Spleen (tissue), 11 donors: ENCODE results near the gene DYNLRB1. TPM values are rescaled to one million over a fixed set of nuclear protein-coding genes. Genes with fewer than 3 reads are reported as not detected.

Source experiments
- DNase-seq: peaks from one replicate; pipeline ENCODE4 v3.0.0-alpha.2; 2020
- H3K27ac ChIP-seq, 8 donors: fragments of 200-600 bp; sonication (generic) in 7 of 8; 1 replicate in 4 of 8; 2 replicates in 4 of 8; pipeline versions ENCODE4 v1.5.0 to v1.8.0; 2016 to 2021; ENCODE audit warnings: inconsistent platforms in 4 of 8, mild to moderate bottlenecking in 4 of 8, moderate library complexity in 1 of 8
- H3K27me3 ChIP-seq, 7 donors: fragments of 200-600 bp; sonication (generic) in 6 of 7; replicated peaks in 1 of 7; 1 replicate in 4 of 7; 2 replicates in 3 of 7; pipeline versions ENCODE4 v1.5.0 to v1.8.0; 2016 to 2021; ENCODE audit warnings: inconsistent platforms in 3 of 7, mild to moderate bottlenecking in 1 of 7
- H3K36me3 ChIP-seq, 6 donors: fragments of 200-600 bp; sonication (generic) in 5 of 6; 1 replicate in 4 of 6; 2 replicates in 2 of 6; pipeline versions ENCODE4 v1.5.0 to v1.8.0; 2016 to 2021; ENCODE audit warnings: inconsistent platforms in 2 of 6
- H3K4me1 ChIP-seq, 6 donors: fragments of 200-600 bp; sonication (generic) in 5 of 6; 1 replicate in 3 of 6; 2 replicates in 3 of 6; pipeline versions ENCODE4 v1.5.0 to v1.8.0; 2016 to 2021; ENCODE audit warnings: inconsistent platforms in 3 of 6
- H3K4me3 ChIP-seq, 8 donors: fragments of 200-600 bp; sonication (generic) in 7 of 8; 1 replicate in 4 of 8; 2 replicates in 4 of 8; pipeline versions ENCODE4 v1.5.0 to v1.8.0; 2016 to 2021; ENCODE audit warnings: inconsistent platforms in 4 of 8, mild to moderate bottlenecking in 4 of 8, moderate library complexity in 2 of 8
- H3K9me3 ChIP-seq, 8 donors: fragments of 200-600 bp; sonication (generic) in 7 of 8; 1 replicate in 4 of 8; 2 replicates in 4 of 8; pipeline versions ENCODE4 v1.5.0 to v1.8.0; 2016 to 2021; ENCODE audit warnings: inconsistent platforms in 4 of 8
- POLR2A ChIP-seq, 3 donors: fragments of 450-650 bp; IDR thresholded peaks; one replicate each; pipeline ENCODE4 v1.5.1; 2017; ENCODE audit warnings: antibody characterized with exemption in 3 of 3, mild to moderate bottlenecking in 1 of 3
- POLR2AphosphoS5 ChIP-seq, 3 donors: sonication (generic); formaldehyde crosslinking; IDR thresholded peaks; one replicate each; pipeline ENCODE4 v1.5.1; 2017; ENCODE audit warnings: antibody characterized with exemption in 3 of 3
- WGBS, 5 donors: extraction: QIAGEN DNeasy Blood & Tissue Kit in 3 of 5; methylation state at CpG; one replicate each; pipeline versions ENCODE4 v1.1.5 to v1.1.7; 2013 to 2018; 5-methylcytosine and 5-hydroxymethylcytosine counted together
- intact Hi-C: fragments of 100-400 bp; cut with DNase I; formaldehyde crosslinking; loops from one replicate; pipeline ENCODE4 v1.15.0; 2023; ENCODE audit warnings: low total_unique reads
- polyA plus RNA-seq, 3 donors: library from polyadenylated mRNA; stranded (reverse); fragments of 200-250 nt; gene quantifications; one replicate each; pipeline ENCODE4 v1.2.1, GENCODE V29; 2013
- total RNA-seq, 7 donors: library from RNA; depleted of rRNA in 3 of 7; stranded (reverse); fragments of >200 nt in 3 of 7; fragmentation: NEBNext Ultra II Directional in 4 of 7; extraction: Animal tissue kit (Norgen Biotek cat#: 25700) in 4 of 7; gene quantifications; one replicate each; pipeline versions ENCODE4 v1.1.0 to v1.2.1, GENCODE V29; 2016 to 2021
- TF ChIP-seq, protein P1 (sequence below), 11 experiments: fragments of 200-600 bp in 7 of 11; fragments of 450-650 bp in 4 of 11; sonication (generic) in 4 of 11; IDR thresholded peaks in 8 of 11; conservative IDR thresholded peaks in 3 of 11; 1 replicate in 7 of 11; 2 replicates in 4 of 11; pipeline versions ENCODE4 v1.4.0 to v1.8.0; 2016 to 2021; ENCODE audit warnings: antibody characterized with exemption in 11 of 11, inconsistent platforms in 4 of 11, mild to moderate bottlenecking in 1 of 11
- donor health status: healthy with polysubstance abuse.
- donor health status: DM: no; HTN: no; CAD: no; lungs with moderate emphysema.
- donor health status: DM: no; HTN: no; CAD: no.
- donor health status: Bipolar disorder and iron deficiency.
- donor health status: healthy.
- donor health status: DM: no; HTN: no; CAD: no.
- donor health status: DM: yes; HTN: yes; CAD: no.

The DYNLRB1 gene
- total and polyA plus RNA-seq, 10 donors = 72.0 to 209 (median 152) TPM

DNA sequence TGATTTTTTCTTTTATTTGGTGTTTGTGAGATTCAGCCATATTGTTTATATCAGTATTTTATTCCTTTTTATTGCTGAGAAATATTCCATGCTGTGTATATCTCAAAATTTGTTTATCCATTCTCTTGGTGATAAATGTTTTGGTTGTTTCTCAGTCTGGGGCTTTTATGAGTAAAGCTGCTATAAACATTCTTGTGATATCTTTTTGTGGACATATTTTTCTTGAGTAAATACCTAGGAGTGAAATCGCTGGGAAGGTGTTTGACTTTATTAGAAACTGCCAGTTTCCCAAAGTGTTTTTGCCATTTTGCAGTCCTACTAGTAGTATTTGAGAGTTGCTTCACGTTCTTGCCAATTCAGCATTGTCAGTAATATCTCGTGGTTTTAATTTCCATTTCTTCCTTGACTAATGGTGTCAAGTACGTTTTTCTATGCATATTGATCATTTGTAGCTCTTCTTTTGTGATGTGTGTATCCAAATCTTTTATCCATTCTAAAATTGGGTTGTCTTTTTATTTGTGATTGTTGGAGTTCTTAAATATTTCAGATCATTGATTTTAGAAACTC is 31.1 kb upstream of the DYNLRB1 start:
- no peaks in the 10 kb centered on the region for H3K4me1 ChIP-seq
- no peak overlapping the region for H3K4me3 ChIP-seq
- H3K27ac ChIP-seq = no peak overlapping the region
- H3K36me3 ChIP-seq = peaks cover 5 to 100% (median 66%) of the 10 kb centered on the region in 6 donors
- no peak for DNase-seq
- no peak for TF ChIP-seq POLR2AphosphoS5 (IDR thresholded peaks at IDR 0.05)
- TF ChIP-seq, protein P1, sequence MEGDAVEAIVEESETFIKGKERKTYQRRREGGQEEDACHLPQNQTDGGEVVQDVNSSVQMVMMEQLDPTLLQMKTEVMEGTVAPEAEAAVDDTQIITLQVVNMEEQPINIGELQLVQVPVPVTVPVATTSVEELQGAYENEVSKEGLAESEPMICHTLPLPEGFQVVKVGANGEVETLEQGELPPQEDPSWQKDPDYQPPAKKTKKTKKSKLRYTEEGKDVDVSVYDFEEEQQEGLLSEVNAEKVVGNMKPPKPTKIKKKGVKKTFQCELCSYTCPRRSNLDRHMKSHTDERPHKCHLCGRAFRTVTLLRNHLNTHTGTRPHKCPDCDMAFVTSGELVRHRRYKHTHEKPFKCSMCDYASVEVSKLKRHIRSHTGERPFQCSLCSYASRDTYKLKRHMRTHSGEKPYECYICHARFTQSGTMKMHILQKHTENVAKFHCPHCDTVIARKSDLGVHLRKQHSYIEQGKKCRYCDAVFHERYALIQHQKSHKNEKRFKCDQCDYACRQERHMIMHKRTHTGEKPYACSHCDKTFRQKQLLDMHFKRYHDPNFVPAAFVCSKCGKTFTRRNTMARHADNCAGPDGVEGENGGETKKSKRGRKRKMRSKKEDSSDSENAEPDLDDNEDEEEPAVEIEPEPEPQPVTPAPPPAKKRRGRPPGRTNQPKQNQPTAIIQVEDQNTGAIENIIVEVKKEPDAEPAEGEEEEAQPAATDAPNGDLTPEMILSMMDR (IDR thresholded peaks at IDR 0.05 in 8 of 11, conservative IDR thresholded peaks at IDR 0.05 in 3 of 11) = no peak
- no peak for TF ChIP-seq POLR2A (IDR thresholded peaks at IDR 0.05)
- peaks cover 0 to 14% (median 0%) of the 10 kb centered on the region in 8 donors for H3K9me3 ChIP-seq
- intact Hi-C loops = no loop called here
- 78 to 91% (median 86%) methylated on average over 4 of the region's 4 CpGs for whole genome bisulfite sequencing, 5 donors
- no peaks in the 10 kb centered on the region for H3K27me3 ChIP-seq

DNA sequence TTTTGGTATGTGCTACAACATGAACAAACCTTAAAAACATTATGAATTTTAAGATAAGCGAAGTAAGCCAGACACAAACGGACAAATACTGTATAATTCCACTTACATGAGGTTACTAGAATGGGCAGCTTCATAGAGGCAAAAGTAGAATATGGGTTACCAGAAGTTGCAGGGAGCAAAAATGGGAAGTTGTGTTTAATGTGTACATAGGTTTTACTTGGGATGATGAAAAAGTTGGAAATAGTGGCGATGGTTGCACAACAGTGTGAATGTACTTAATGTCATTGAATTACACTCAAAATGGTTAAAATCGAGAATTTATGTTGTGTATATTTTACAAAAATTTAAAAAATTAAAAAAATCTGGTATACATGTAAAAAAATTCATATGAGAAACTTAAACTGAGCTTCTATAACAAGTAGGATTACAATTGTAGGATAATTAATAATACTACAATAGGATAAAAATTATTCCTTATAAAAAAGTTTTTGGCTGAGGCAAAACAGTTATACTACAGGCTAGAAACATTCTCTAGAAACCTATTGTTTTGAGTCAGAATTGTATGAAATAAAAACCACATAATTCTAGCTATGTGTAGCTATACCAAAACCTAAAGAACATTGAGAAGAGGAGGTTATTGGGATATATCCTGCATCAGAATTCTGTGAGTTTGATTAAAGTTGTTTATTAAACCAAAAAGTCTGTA is 24.8 kb upstream of the DYNLRB1 start:
- Histone ChIP-seq H3K27ac (no peak overlapping the region), H3K36me3 (peaks cover 0 to 99% (median 67%) of the 10 kb centered on the region in 6 donors), H3K27me3 (no peaks in the 10 kb centered on the region), H3K4me1 (peaks cover 0 to 5% (median 0%) of the 10 kb centered on the region in 6 donors), H3K4me3 (no peak overlapping the region), H3K9me3 (no peaks in the 10 kb centered on the region)
- intact Hi-C loops = no loop called here
- no peak for DNase-seq
- WGBS, 5 donors = 77 to 94% (median 85%) methylated on average over 4 of the region's 4 CpGs
- TF ChIP-seq POLR2A (IDR thresholded peaks at IDR 0.05) (no peak), POLR2AphosphoS5 (IDR thresholded peaks at IDR 0.05) (no peak)
- TF ChIP-seq, protein P1 (IDR thresholded peaks at IDR 0.05 in 8 of 11, conservative IDR thresholded peaks at IDR 0.05 in 3 of 11) = no peak

DNA sequence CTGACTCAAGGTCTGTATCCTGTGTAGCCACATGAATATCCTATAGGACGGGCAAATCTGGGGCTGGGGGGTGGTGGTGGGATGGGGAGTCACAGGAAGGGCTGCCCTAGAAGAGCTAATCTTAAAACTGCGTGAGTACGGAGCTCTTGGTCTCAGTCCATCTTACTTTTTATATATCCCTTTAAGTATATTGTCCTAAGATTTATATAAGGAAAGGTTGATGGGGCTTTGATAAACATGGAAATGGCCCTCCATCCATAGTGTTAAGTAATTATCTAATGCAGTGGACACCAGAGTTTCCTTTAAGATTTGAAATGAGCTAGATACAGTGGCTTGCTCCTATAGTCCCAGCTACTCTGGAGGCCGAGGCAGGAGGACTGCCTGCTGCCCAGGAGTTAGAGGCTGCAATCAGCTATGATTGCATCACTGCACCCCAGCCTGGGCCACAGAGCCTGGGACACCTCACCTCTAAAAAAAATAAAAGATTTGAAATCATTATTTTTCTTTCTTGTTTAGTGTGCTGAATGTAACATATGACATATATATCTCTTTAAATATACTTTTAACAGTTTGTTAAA is 24.2 kb upstream of the DYNLRB1 start:
- Histone ChIP-seq H3K4me3 (no peak overlapping the region), H3K9me3 (peaks cover 0 to 3% (median 0%) of the 10 kb centered on the region in 8 donors), H3K36me3 (peaks cover 0 to 99% (median 67%) of the 10 kb centered on the region in 6 donors), H3K27me3 (no peaks in the 10 kb centered on the region), H3K27ac (no peak overlapping the region), H3K4me1 (peaks cover 0 to 5% (median 0%) of the 10 kb centered on the region in 6 donors)
- TF ChIP-seq, protein P1 (IDR thresholded peaks at IDR 0.05 in 8 of 11, conservative IDR thresholded peaks at IDR 0.05 in 3 of 11) = no peak
- no peak for TF ChIP-seq POLR2AphosphoS5 (IDR thresholded peaks at IDR 0.05)
- no peak for TF ChIP-seq POLR2A (IDR thresholded peaks at IDR 0.05)
- 89 to 98% (median 96%) methylated on average over 4 of the region's 4 CpGs for WGBS, 5 donors
- intact Hi-C loops = no loop called here
- no peak for DNase-seq

DNA sequence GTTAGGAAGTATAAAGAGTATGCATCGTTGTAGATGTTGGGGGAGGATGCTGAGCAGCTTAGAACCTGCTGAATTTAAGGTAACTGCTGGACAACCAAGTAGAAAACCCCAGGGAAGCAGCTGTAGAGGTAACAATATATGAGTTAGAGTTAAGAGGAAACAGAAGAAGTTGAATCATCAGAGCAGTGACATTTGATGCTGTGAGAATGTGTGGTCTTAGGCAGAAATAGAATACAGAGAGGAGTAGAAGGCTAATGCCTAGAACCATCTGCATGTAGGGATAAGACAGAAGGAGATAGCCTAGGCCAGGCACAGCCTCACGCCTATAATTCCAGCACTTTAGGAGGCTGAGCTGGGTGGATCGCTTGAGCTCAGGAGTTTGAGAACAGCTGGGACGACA is 22.6 kb upstream of the DYNLRB1 start:
- no peak overlapping the region for H3K27ac ChIP-seq
- H3K9me3 ChIP-seq = peaks cover 0 to 18% (median 7%) of the 10 kb centered on the region in 8 donors
- peaks cover 0 to 99% (median 68%) of the 10 kb centered on the region in 6 donors for H3K36me3 ChIP-seq
- intact Hi-C loops = no loop called here
- WGBS, 5 donors = 84 to 98% (median 95%) methylated on average over 4 of the region's 4 CpGs
- TF ChIP-seq POLR2A (IDR thresholded peaks at IDR 0.05) (no peak), POLR2AphosphoS5 (IDR thresholded peaks at IDR 0.05) (no peak)
- TF ChIP-seq, protein P1 (IDR thresholded peaks at IDR 0.05 in 8 of 11, conservative IDR thresholded peaks at IDR 0.05 in 3 of 11) = no peak
- H3K27me3 ChIP-seq = no peaks in the 10 kb centered on the region
- DNase-seq = no peak
- no peak overlapping the region for H3K4me3 ChIP-seq
- peaks cover 0 to 5% (median 0%) of the 10 kb centered on the region in 6 donors for H3K4me1 ChIP-seq
